Measurements from ENCODE around the gene PPP2R3A.

- TF ChIP-seq POLR2AphosphoS5 (IDR thresholded peaks at IDR 0.05; ENCODE audit: low read depth, low read length) (no peak), TAF1 (IDR thresholded peaks at IDR 0.05; ENCODE audit: borderline replicate concordance, insufficient read depth, low read length) (no peak), REST (IDR thresholded peaks at IDR 0.05; ENCODE audit: insufficient read depth in 1 of 2, low read depth in 2 of 2, low read length in 2 of 2) (no peak), SIN3A (IDR thresholded peaks at IDR 0.05; ENCODE audit: borderline replicate concordance, insufficient read depth, low read length) (no peak), FOXP2 (optimal IDR thresholded peaks at IDR 0.05; ENCODE audit: borderline replicate concordance, extremely low read depth, extremely low read length, insufficient read depth) (no peak)
Observed at GRCh38 chr3:136106101-136106500, 140.6 kb downstream of the PPP2R3A start.
